HepG2 (cell line): ENCODE measurements around the gene GORASP2. TPM values are rescaled to one million over a fixed set of nuclear protein-coding genes. Genes with fewer than 3 reads are reported as not detected.

Source experiments
- CBFB ChIP-seq: sonication (generic); formaldehyde crosslinking; IDR thresholded peaks from 2 replicates; pipeline ENCODE4 v1.4.0; 2020; ENCODE audit warnings: missing genetic modification reagents
- DPF2 ChIP-seq: sonication (generic); formaldehyde crosslinking; IDR thresholded peaks from 2 replicates; pipeline ENCODE4 v1.4.0; 2020; ENCODE audit warnings: mild to moderate bottlenecking, low read depth, missing genetic modification reagents, borderline replicate concordance
- FOXO1 ChIP-seq: sonication (generic); formaldehyde crosslinking; IDR thresholded peaks from 2 replicates; pipeline ENCODE4 v1.4.0; 2020; ENCODE audit warnings: missing genetic modification reagents
- FOXP1 ChIP-seq, 2 experiments: fragments of 450-650 bp in 1 of 2; IDR thresholded peaks; 2 replicates each; pipeline ENCODE4 v1.6.1; 2017 to 2018; ENCODE audit warnings: antibody characterized with exemption in 1 of 2
- HNF4A ChIP-seq: sonication (generic); formaldehyde crosslinking; IDR thresholded peaks from 2 replicates; pipeline ENCODE4 v1.4.0; 2020; ENCODE audit warnings: missing genetic modification reagents
- KLF15 ChIP-seq: sonication (generic); formaldehyde crosslinking; IDR thresholded peaks from 2 replicates; pipeline ENCODE4 v1.8.1; 2023; ENCODE audit warnings: borderline replicate concordance, mild to moderate bottlenecking, inconsistent platforms, missing genetic modification reagents, mixed read lengths
- ONECUT2 ChIP-seq: sonication (generic); formaldehyde crosslinking; IDR thresholded peaks from 2 replicates; pipeline ENCODE4 v1.4.0; 2020; ENCODE audit warnings: missing genetic modification reagents
- PATZ1 ChIP-seq: sonication (generic); formaldehyde crosslinking; IDR thresholded peaks from 2 replicates; pipeline ENCODE4 v1.4.0; 2020; ENCODE audit warnings: missing genetic modification reagents
- PHB2 ChIP-seq: fragments of 450-650 bp; IDR thresholded peaks from 2 replicates; pipeline ENCODE4 v1.6.1; 2018; ENCODE audit not compliant: partially characterized antibody
- RFX3 ChIP-seq: IDR thresholded peaks from 2 replicates; pipeline ENCODE4 v1.6.1; 2016; ENCODE audit warnings: missing biosample characterization, missing genetic modification reagents
- RXRA ChIP-seq: sonication (generic); formaldehyde crosslinking; IDR thresholded peaks from 2 replicates; pipeline ENCODE4 v1.5.1; 2020; ENCODE audit warnings: missing genetic modification reagents
- SMAD3 ChIP-seq: sonication (generic); formaldehyde crosslinking; IDR thresholded peaks from 2 replicates; pipeline ENCODE4 v1.4.0; 2020; ENCODE audit warnings: missing genetic modification reagents
- ZFP36 ChIP-seq: fragments of 150-350 bp; IDR thresholded peaks from 2 replicates; pipeline ENCODE4 v1.6.1; 2018; ENCODE audit warnings: borderline replicate concordance, low read length, low read depth; ENCODE audit not compliant: partially characterized antibody
- ZNF121 ChIP-seq: sonication (generic); formaldehyde crosslinking; IDR thresholded peaks from 2 replicates; pipeline ENCODE4 v1.5.0; 2020; ENCODE audit warnings: mild to moderate bottlenecking, missing genetic modification reagents
- ZNF30 ChIP-seq: sonication (generic); formaldehyde crosslinking; IDR thresholded peaks from 2 replicates; pipeline ENCODE4 v1.5.0; 2020; ENCODE audit warnings: mild to moderate bottlenecking, missing genetic modification reagents
- ZNF652 ChIP-seq: IDR thresholded peaks from 2 replicates; pipeline ENCODE4 v1.6.1; 2016; ENCODE audit warnings: low read depth, borderline replicate concordance
- ZNF672 ChIP-seq: sonication (generic); formaldehyde crosslinking; IDR thresholded peaks from 2 replicates; pipeline ENCODE4 v1.8.1; 2022; ENCODE audit warnings: missing genetic modification reagents
- ZNF7 ChIP-seq: IDR thresholded peaks from 2 replicates; pipeline ENCODE4 v1.6.1; 2016; ENCODE audit warnings: missing biosample characterization, missing genetic modification reagents
- ZNF703 ChIP-seq: sonication (generic); formaldehyde crosslinking; IDR thresholded peaks from 2 replicates; pipeline ENCODE4 v1.5.1; 2020; ENCODE audit warnings: missing genetic modification reagents, mild to moderate bottlenecking, moderate library complexity, borderline replicate concordance
- ZNF766 ChIP-seq: sonication (generic); formaldehyde crosslinking; IDR thresholded peaks from 2 replicates; pipeline ENCODE4 v1.5.0; 2020; ENCODE audit warnings: missing genetic modification reagents, borderline replicate concordance
- ZSCAN9 ChIP-seq: IDR thresholded peaks from 2 replicates; pipeline ENCODE4 v1.6.1; 2016; ENCODE audit warnings: borderline replicate concordance
- polyA plus RNA-seq, 8 experiments: library from polyadenylated mRNA; depleted of rRNA in 3 of 8; stranded (reverse) in 7 of 8; unstranded in 1 of 8; fragments of >200 nt; fragmentation: Illumina TruSeq in 4 of 8; extraction: Trizol in 4 of 8; gene quantifications; 2 replicates each; pipeline versions ENCODE4 v1.2.1 to v1.2.3, GENCODE V29; 2011 to 2016; ENCODE audit warnings: low read depth in 4 of 8, missing spikeins in 1 of 8, mixed read lengths in 1 of 8; ENCODE audit not compliant: insufficient read depth in 1 of 8
- total RNA-seq, 5 experiments: library from RNA; depleted of rRNA; stranded (reverse); fragments of >200 nt; fragmentation: Illumina TruSeq; extraction: Trizol; gene quantifications; 2 replicates each; pipeline ENCODE4 v1.2.3, GENCODE V29; 2016; ENCODE audit warnings: low read depth in 1 of 5
- TF ChIP-seq, protein P1 (sequence below): sonication (generic); formaldehyde crosslinking; IDR thresholded peaks from 2 replicates; pipeline ENCODE4 v1.8.1; 2023; ENCODE audit warnings: mild to moderate bottlenecking, missing genetic modification reagents, borderline replicate concordance
- TF ChIP-seq, protein P2 (sequence below): sonication (generic); formaldehyde crosslinking; IDR thresholded peaks from 2 replicates; pipeline ENCODE4 v1.8.0; 2022; ENCODE audit warnings: mild to moderate bottlenecking, missing genetic modification reagents, moderate library complexity
- TF ChIP-seq, protein P3 (sequence below): sonication (generic); formaldehyde crosslinking; IDR thresholded peaks from 2 replicates; pipeline ENCODE4 v1.9.0; 2021; ENCODE audit warnings: missing genetic modification reagents, borderline replicate concordance

The GORASP2 gene
- total and polyA plus RNA-seq, 2 of the 13 experiments (the other 11 are each of a cell fraction or from before 2014, with no cell fraction given): 103 to 239 TPM

DNA sequence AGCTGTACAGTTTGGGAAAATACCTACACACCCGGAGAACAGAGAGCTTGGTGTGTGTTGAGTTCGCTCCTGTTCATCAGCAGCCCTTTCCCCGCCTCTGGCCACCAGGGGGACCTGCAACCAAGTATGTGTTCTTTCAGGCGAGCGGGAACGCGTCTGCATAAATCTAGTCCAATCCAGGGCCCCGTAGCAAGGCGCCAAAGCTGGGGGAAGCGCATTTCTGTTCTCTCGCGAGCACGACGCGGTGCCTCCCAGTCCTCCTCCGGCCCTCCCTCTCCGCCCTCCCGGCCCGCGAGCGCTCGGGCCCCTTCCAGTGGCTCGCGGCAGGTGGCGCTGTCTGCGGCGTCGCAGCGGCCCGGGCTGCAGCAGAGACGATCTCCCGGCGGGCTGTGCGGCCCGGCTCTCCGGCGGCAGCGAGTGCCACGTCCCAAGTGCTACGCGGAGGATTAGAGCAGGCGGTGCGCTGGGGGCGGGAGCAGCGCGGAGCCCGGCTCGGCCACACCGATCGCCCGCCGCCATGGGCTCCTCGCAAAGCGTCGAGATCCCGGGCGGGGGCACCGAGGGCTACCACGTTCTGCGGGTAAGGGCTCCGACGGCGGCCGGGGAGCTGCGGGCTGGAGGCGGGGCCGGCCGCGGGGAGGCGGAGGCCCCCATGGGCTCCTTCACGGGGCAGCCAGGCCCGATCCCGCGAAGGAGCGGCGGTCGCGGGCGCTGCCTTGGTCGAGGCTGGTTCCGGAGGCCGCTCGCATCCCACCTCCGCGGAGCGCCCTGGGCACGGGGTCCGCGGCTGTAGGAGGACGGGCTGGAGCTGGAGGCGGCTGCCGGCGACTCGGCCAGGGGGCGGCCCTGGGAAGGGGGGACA lies at the start of gene GORASP2 (continued):
- TF ChIP-seq, protein P1, sequence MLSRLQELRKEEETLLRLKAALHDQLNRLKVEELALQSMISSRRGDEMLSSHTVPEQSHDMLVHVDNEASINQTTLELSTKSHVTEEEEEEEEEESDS (CRISPR knock-in tag): peak; percentile 79; the same call in 1 of the 2 replicates
- TF ChIP-seq RXRA (CRISPR knock-in tag) (peak; percentile 88), ZNF30 (CRISPR knock-in tag) (0 out of 2 replicates have a peak, but pooled peaks have one; percentile 12), ZFP36 (no peak), DPF2 (no peak), ZNF121 (CRISPR knock-in tag) (peak; percentile 77), ZNF766 (CRISPR knock-in tag) (peak; percentile 37; the same call in 1 of the 2 replicates), FOXP1 (IDR thresholded peaks at IDR 0.05) (no peak), FOXP1 (CRISPR knock-in tag; IDR thresholded peaks at IDR 0.05) (peak; percentile 60; the same call in 1 of the 2 replicates), ZNF672 (peak; percentile 96), CBFB (peak; percentile 96), KLF15 (CRISPR knock-in tag) (peak; percentile 63; the same call in 1 of the 2 replicates), PHB2 (no peak), SMAD3 (CRISPR knock-in tag) (peak; percentile 94), FOXO1 (peak; percentile 92), HNF4A (peak; percentile 26; the same call in 1 of the 2 replicates), ZSCAN9 (CRISPR knock-in tag) (peak; percentile 96), ZNF703 (CRISPR knock-in tag) (peak; percentile 73; the same call in 1 of the 2 replicates), RFX3 (CRISPR knock-in tag) (no peak; the same call in 1 of the 2 replicates), ZNF7 (CRISPR knock-in tag) (no peak; the same call in 1 of the 2 replicates), ONECUT2 (CRISPR knock-in tag) (no peak; the same call in 1 of the 2 replicates), ZNF652 (CRISPR knock-in tag) (no peak; the same call in 1 of the 2 replicates), PATZ1 (peak; percentile 86)
- TF ChIP-seq, protein P2, sequence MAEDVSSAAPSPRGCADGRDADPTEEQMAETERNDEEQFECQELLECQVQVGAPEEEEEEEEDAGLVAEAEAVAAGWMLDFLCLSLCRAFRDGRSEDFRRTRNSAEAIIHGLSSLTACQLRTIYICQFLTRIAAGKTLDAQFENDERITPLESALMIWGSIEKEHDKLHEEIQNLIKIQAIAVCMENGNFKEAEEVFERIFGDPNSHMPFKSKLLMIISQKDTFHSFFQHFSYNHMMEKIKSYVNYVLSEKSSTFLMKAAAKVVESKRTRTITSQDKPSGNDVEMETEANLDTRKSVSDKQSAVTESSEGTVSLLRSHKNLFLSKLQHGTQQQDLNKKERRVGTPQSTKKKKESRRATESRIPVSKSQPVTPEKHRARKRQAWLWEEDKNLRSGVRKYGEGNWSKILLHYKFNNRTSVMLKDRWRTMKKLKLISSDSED (CRISPR knock-in tag): no peak; the same call in 1 of the 2 replicates
- TF ChIP-seq, protein P3, sequence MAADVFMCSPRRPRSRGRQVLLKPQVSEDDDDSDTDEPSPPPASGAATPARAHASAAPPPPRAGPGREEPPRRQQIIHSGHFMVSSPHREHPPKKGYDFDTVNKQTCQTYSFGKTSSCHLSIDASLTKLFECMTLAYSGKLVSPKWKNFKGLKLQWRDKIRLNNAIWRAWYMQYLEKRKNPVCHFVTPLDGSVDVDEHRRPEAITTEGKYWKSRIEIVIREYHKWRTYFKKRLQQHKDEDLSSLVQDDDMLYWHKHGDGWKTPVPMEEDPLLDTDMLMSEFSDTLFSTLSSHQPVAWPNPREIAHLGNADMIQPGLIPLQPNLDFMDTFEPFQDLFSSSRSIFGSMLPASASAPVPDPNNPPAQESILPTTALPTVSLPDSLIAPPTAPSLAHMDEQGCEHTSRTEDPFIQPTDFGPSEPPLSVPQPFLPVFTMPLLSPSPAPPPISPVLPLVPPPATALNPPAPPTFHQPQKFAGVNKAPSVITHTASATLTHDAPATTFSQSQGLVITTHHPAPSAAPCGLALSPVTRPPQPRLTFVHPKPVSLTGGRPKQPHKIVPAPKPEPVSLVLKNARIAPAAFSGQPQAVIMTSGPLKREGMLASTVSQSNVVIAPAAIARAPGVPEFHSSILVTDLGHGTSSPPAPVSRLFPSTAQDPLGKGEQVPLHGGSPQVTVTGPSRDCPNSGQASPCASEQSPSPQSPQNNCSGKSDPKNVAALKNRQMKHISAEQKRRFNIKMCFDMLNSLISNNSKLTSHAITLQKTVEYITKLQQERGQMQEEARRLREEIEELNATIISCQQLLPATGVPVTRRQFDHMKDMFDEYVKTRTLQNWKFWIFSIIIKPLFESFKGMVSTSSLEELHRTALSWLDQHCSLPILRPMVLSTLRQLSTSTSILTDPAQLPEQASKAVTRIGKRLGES: no peak; the same call in none of the 2 replicates
